Hepatocyte (in vitro differentiated cells): ENCODE data around the gene EFHD1. TPM values are rescaled to one million over a fixed set of nuclear protein-coding genes. Genes with fewer than 3 reads are reported as not detected.

Experiments
- DNase-seq: peaks from one replicate; pipeline ENCODE4 v3.0.0-alpha.2; 2016; ENCODE audit warnings: low spot score
- H2AFZ ChIP-seq: fragments of 200-600 bp; sonication (generic); 2 replicates; pipeline ENCODE4 v1.6.0; 2016; ENCODE audit warnings: antibody characterized with exemption, mild to moderate bottlenecking
- H3K27ac ChIP-seq: fragments of 200-600 bp; sonication (generic); 2 replicates; pipeline ENCODE4 v1.5.1; 2016; ENCODE audit warnings: mild to moderate bottlenecking
- H3K27me3 ChIP-seq: fragments of 200-600 bp; sonication (generic); 2 replicates; pipeline ENCODE4 v1.6.1; 2016
- H3K36me3 ChIP-seq: fragments of 200-600 bp; sonication (generic); replicated peaks from 2 replicates; pipeline ENCODE4 v1.5.1; 2016; ENCODE audit warnings: low read depth; ENCODE audit not compliant: insufficient read depth
- H3K4me1 ChIP-seq: fragments of 200-600 bp; sonication (generic); 2 replicates; pipeline ENCODE4 v1.5.1; 2016; ENCODE audit warnings: mild to moderate bottlenecking, moderate library complexity; ENCODE audit not compliant: insufficient read depth
- H3K4me2 ChIP-seq: fragments of 200-600 bp; sonication (generic); 2 replicates; pipeline ENCODE4 v1.6.0; 2016
- H3K4me3 ChIP-seq: fragments of 200-600 bp; sonication (generic); 2 replicates; pipeline ENCODE4 v1.5.1; 2016; ENCODE audit warnings: mild to moderate bottlenecking
- H3K79me2 ChIP-seq: fragments of 200-600 bp; sonication (generic); 2 replicates; pipeline ENCODE4 v1.6.0; 2017; ENCODE audit warnings: mild to moderate bottlenecking
- H3K9me2 ChIP-seq: fragments of 200-600 bp; sonication (generic); replicated peaks from 2 replicates; pipeline ENCODE4 v1.6.0; 2017; ENCODE audit warnings: mild to moderate bottlenecking; ENCODE audit not compliant: insufficient read depth
- H3K9me3 ChIP-seq: fragments of 200-600 bp; sonication (generic); 2 replicates; pipeline ENCODE4 v1.5.1; 2016; ENCODE audit warnings: low read depth, mild to moderate bottlenecking
- H4K20me1 ChIP-seq: fragments of 200-600 bp; sonication (generic); 2 replicates; pipeline ENCODE4 v1.6.0; 2016; ENCODE audit warnings: mild to moderate bottlenecking; ENCODE audit not compliant: insufficient read depth, poor library complexity, severe bottlenecking
- EZH2 ChIP-seq: fragments of 200-600 bp; sonication (generic); IDR thresholded peaks from 2 replicates; pipeline ENCODE4 v1.6.1; 2016; ENCODE audit warnings: antibody characterized with exemption, mild to moderate bottlenecking, borderline replicate concordance
- EZH2phosphoT487 ChIP-seq: fragments of 200-600 bp; sonication (generic); IDR thresholded peaks from one replicate; pipeline ENCODE4 v1.6.1; 2018; ENCODE audit warnings: antibody characterized with exemption, mild to moderate bottlenecking, low read depth, moderate library complexity; ENCODE audit not compliant: unreplicated experiment, severe bottlenecking
- WGBS: methylation state at CpG from one replicate; pipeline ENCODE4 v1.1.6; 2016; ENCODE audit warnings: low lambda C conversion rate; ENCODE audit errors: missing lambda C conversion rate; 5-methylcytosine and 5-hydroxymethylcytosine counted together
- polyA plus RNA-seq: library from polyadenylated mRNA; unstranded; fragments of >200 nt; fragmentation: Nextera tagmentation; extraction: Ambion mirVana; gene quantifications from 2 replicates; pipeline ENCODE4 v1.2.1, GENCODE V29; 2016
- total RNA-seq: library from RNA; depleted of rRNA; stranded (reverse); fragments of >200 nt; gene quantifications from 2 replicates; pipeline ENCODE4 v1.2.3, GENCODE V29; 2014
- TF ChIP-seq, protein P1 (sequence below): fragments of 200-600 bp; sonication (generic); IDR thresholded peaks from 2 replicates; pipeline ENCODE4 v1.5.1; 2016; ENCODE audit warnings: antibody characterized with exemption, mild to moderate bottlenecking; ENCODE audit not compliant: poor library complexity

Gene EFHD1, protein sequence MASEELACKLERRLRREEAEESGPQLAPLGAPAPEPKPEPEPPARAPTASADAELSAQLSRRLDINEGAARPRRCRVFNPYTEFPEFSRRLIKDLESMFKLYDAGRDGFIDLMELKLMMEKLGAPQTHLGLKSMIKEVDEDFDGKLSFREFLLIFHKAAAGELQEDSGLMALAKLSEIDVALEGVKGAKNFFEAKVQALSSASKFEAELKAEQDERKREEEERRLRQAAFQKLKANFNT
- total RNA-seq (3.0 and 4.2 TPM in 2 replicates), polyA plus RNA-seq (6.7 and 13.4 TPM in 2 replicates)

DNA sequence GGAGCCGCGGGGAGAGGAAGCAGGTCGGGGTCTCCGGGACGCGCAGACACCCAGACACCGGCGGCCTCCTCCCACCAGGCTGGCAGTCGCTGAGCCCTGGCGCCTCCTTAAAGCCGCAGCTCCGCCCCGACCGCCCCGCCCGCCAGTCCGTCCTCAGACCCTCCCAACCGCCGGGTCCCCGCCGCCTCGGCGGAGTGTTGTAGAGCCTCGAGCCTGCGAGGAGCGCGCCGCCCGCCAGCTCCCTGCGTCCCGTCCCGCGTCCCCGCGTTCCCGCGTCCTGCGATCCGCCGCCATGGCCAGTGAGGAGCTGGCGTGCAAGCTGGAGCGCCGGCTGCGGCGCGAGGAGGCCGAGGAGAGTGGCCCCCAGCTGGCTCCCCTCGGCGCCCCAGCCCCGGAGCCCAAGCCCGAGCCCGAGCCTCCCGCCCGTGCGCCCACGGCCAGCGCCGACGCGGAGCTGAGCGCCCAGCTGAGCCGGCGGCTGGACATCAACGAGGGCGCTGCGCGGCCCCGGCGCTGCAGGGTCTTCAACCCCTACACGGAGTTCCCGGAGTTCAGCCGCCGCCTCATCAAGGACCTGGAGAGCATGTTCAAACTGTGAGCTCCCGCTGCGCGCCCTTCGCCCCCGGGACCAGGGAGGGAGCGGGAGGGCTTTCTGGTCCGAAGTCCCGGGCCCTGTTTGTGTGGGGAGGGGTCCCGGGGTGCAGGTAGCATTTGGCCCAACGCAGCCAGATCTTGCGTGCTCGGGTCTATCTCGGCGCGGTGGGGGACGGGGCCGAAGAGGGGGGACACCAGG, at the start of gene EFHD1:
TSS of gene EFHD1 (plus strand) at position 192 of the 793 bp plus-strand sequence. CDS start at position 293, 101 bp downstream.
- TF ChIP-seq, protein P1, sequence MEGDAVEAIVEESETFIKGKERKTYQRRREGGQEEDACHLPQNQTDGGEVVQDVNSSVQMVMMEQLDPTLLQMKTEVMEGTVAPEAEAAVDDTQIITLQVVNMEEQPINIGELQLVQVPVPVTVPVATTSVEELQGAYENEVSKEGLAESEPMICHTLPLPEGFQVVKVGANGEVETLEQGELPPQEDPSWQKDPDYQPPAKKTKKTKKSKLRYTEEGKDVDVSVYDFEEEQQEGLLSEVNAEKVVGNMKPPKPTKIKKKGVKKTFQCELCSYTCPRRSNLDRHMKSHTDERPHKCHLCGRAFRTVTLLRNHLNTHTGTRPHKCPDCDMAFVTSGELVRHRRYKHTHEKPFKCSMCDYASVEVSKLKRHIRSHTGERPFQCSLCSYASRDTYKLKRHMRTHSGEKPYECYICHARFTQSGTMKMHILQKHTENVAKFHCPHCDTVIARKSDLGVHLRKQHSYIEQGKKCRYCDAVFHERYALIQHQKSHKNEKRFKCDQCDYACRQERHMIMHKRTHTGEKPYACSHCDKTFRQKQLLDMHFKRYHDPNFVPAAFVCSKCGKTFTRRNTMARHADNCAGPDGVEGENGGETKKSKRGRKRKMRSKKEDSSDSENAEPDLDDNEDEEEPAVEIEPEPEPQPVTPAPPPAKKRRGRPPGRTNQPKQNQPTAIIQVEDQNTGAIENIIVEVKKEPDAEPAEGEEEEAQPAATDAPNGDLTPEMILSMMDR, result no peak
- 2% methylated on average over 38 of the region's 90 CpGs for WGBS
- Histone ChIP-seq H3K4me2 (peak within 1 kb of the TSS; percentile 89), H3K9me2 (no peaks in the 10 kb centered on the region), H4K20me1 (no peaks in the 10 kb centered on the region), H3K79me2 (no peaks in the 10 kb centered on the region), H2AFZ (peak within 1 kb of the TSS; percentile 69), H3K27me3 (peaks cover 25% of the 10 kb centered on the region), H3K4me3 (peak within 1 kb of the TSS; percentile 51), H3K4me1 (peaks cover 4% of the 10 kb centered on the region), H3K27ac (peak within 1 kb of the TSS; percentile 23), H3K36me3 (no peaks in the 10 kb centered on the region), H3K9me3 (no peaks in the 10 kb centered on the region)
- peak; percentile 85 for DNase-seq

DNA sequence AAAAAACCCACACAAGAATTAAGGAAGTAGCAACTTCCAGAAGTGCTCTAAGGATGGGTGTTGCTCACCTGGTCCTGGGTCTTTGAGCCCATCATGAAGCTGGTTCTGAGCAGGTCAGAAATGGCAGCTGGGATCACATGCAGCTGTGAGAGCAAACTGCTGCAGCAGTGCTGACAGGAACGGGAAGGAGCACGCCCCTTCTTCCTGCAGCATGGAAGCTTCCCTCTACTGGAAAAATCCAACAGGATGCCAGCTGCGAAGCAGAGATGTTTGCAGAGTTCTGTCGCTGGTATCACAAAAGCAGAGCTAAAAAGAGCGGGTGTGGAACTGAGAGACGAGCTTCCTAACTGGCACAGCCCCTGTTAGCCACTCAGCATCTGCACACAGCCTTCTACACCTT, 49.2 kb upstream of the EFHD1 start:
- Histone ChIP-seq H3K27me3 (no peaks in the 10 kb centered on the region), H3K4me1 (peaks cover 9% of the 10 kb centered on the region)

DNA sequence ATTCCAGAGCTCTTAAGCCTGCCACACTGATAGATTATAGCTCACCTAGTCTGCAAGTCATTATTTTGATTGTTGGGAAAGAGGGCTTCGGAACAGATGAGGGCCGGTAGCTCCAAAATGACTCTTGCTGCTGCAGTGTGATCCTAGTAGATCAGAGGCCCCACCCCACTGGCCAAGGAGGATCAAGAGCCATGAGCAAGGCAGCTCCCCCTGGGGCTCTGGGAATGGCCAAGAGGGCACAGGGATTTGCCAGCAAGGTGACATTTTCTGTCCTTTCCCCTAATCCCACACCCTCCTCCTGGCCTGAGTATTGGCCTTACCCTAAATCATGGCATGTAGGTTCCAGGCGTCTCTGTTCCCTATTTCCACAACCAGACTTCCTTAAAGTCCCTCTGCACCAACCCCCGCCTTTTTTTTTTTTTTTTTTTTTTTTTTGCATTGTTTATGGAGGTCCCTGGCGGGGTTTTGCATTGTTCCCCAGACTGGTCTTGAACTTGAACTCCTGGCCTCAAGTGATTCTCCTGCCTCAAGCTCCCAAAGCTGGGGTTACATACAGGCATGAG, 46.4 kb upstream of the EFHD1 start:
- no peak overlapping the region for H3K27ac ChIP-seq
- no peaks in the 10 kb centered on the region for H3K4me1 ChIP-seq
- H3K4me3 ChIP-seq, result no peak overlapping the region
- H4K20me1 ChIP-seq, result no peaks in the 10 kb centered on the region
- H3K79me2 ChIP-seq, result no peaks in the 10 kb centered on the region
- H3K4me2 ChIP-seq, result no peak overlapping the region
- TF ChIP-seq EZH2 (no peak), EZH2phosphoT487 (no peak)
- TF ChIP-seq, protein P1, result no peak
- DNase-seq, result no peak
- no peaks in the 10 kb centered on the region for H3K27me3 ChIP-seq
- no peak overlapping the region for H2AFZ ChIP-seq
- no peaks in the 10 kb centered on the region for H3K9me3 ChIP-seq
- no peaks in the 10 kb centered on the region for H3K9me2 ChIP-seq
- WGBS, result 82% methylated on average over 5 of the region's 5 CpGs
- no peaks in the 10 kb centered on the region for H3K36me3 ChIP-seq

More for the DNA sequence above, 49.2 kb upstream of the EFHD1 start:
- 88% methylated on average over 6 of the region's 6 CpGs for WGBS
- Histone ChIP-seq H3K27ac (no peak overlapping the region), H3K9me3 (no peaks in the 10 kb centered on the region), H3K9me2 (no peaks in the 10 kb centered on the region), H2AFZ (no peak overlapping the region), H3K4me2 (no peak overlapping the region), H4K20me1 (no peaks in the 10 kb centered on the region), H3K4me3 (no peak overlapping the region), H3K79me2 (no peaks in the 10 kb centered on the region), H3K36me3 (no peaks in the 10 kb centered on the region)
- no peak for DNase-seq
- no peak for TF ChIP-seq EZH2
- TF ChIP-seq EZH2phosphoT487, result no peak
- TF ChIP-seq, protein P1, result no peak
